GM18873 (cell line): ENCODE data around the gene TMEM61.

Source experiments
- ATAC-seq: cut with Tn5 transposase; IDR thresholded peaks from one replicate; pipeline ENCODE4 v1.9.1; 2021; ENCODE audit warnings: mild to moderate bottlenecking, moderate library complexity, moderate number of reproducible peaks; ENCODE audit not compliant: unreplicated experiment, low FRiP score

The TMEM61 gene

GRCh38 chr1:55035904-55036303 lies 55.5 kb downstream of the TMEM61 start:
- ATAC-seq, result no peak

GRCh38 chr1:55037733-55038551 lies 57.5 kb downstream of the TMEM61 start:
- no peak for ATAC-seq

GRCh38 chr1:55038552-55038838 lies 58.1 kb downstream of the TMEM61 start:
- ATAC-seq, result no peak

- no peak for ATAC-seq
Measured at GRCh38 chr1:55038974-55039341, 58.5 kb downstream of the TMEM61 start.

- no peak for ATAC-seq
Measured at GRCh38 chr1:55039342-55040082, 59.1 kb downstream of the TMEM61 start, which contains the start of gene PCSK9. Gene PCSK9 (plus strand): TSS chr1:55039548. CDS start chr1:55039838, 290 bp downstream.

GRCh38 chr1:55040083-55040932 lies 59.9 kb downstream of the TMEM61 start:
- ATAC-seq, result no peak

- ATAC-seq, result no peak
Measured at GRCh38 chr1:55040933-55041494, 60.6 kb downstream of the TMEM61 start.

GRCh38 chr1:55041613-55042012 lies 61.2 kb downstream of the TMEM61 start:
- no peak for ATAC-seq
